ENCODE measurements around the gene DCP2. TPM values are rescaled to one million over a fixed set of nuclear protein-coding genes. Genes with fewer than 3 reads are reported as not detected.

The DCP2 gene
- total and polyA plus RNA-seq, 2 donors (not counting 1 experiment from before 2014, with no cell fraction given) = 7.9 to 19.5 TPM

DNA sequence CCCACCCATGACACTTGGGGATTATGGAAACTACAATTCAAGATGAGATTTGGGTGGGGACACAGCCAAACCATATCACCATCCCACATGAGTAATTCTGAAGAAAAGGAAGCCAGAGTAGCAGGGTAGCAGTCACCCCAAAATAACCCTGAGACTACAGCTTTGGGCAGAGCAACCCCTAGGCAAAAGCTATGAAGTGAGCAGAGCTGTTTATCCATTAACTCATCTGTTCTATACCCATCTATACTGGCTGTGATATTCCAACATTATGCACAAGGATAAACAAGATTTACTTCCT is 42.3 kb upstream of the DCP2 start:
- no peaks in the 10 kb centered on the region for H3K79me2 ChIP-seq (ENCODE audit: control insufficient read depth, insufficient read depth, low read length)
- H3K4me3 ChIP-seq (replicated peaks in 1 of 4; ENCODE audit: control extremely low read depth in 1 of 4, insufficient read depth in 1 of 4, low read depth in 3 of 4, low read length in 4 of 4) = no peak overlapping the region
- H4K20me1 ChIP-seq (ENCODE audit: control insufficient read depth, extremely low read depth, insufficient read depth, low read length) = no peaks in the 10 kb centered on the region
- no peak for DNase-seq (ENCODE audit: low read depth in 2 of 2)
- no peak overlapping the region for H3K27ac ChIP-seq (ENCODE audit: insufficient read depth, low read length)
- H3K36me3 ChIP-seq (ENCODE audit: control insufficient read depth, insufficient read depth, low read length) = no peaks in the 10 kb centered on the region
- no peak overlapping the region for H3K9ac ChIP-seq (ENCODE audit: insufficient read depth, low read length)
- no peak overlapping the region for H3K4me2 ChIP-seq (ENCODE audit: extremely low read depth, insufficient read depth, low read length)
- no peaks in the 10 kb centered on the region for H3K9me3 ChIP-seq (ENCODE audit: control insufficient read depth, insufficient read depth, low read depth, low read length)
- no peaks in the 10 kb centered on the region for H3K27me3 ChIP-seq (ENCODE audit: control insufficient read depth, insufficient read depth, low read length)
- no peak overlapping the region for H2AFZ ChIP-seq (ENCODE audit: low read length)
- TF ChIP-seq EZH2 (IDR thresholded peaks at IDR 0.05; ENCODE audit: low read length, missing control alignments) = no peak
- TF ChIP-seq, protein P1, sequence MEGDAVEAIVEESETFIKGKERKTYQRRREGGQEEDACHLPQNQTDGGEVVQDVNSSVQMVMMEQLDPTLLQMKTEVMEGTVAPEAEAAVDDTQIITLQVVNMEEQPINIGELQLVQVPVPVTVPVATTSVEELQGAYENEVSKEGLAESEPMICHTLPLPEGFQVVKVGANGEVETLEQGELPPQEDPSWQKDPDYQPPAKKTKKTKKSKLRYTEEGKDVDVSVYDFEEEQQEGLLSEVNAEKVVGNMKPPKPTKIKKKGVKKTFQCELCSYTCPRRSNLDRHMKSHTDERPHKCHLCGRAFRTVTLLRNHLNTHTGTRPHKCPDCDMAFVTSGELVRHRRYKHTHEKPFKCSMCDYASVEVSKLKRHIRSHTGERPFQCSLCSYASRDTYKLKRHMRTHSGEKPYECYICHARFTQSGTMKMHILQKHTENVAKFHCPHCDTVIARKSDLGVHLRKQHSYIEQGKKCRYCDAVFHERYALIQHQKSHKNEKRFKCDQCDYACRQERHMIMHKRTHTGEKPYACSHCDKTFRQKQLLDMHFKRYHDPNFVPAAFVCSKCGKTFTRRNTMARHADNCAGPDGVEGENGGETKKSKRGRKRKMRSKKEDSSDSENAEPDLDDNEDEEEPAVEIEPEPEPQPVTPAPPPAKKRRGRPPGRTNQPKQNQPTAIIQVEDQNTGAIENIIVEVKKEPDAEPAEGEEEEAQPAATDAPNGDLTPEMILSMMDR (conservative IDR thresholded peaks at IDR 0.05 in 1 of 2, IDR thresholded peaks at IDR 0.05 in 1 of 2; ENCODE audit: low read depth in 1 of 2, low read length in 2 of 2) = no peak
- peaks cover 14% of the 10 kb centered on the region for H3K4me1 ChIP-seq (ENCODE audit: control insufficient read depth, extremely low read depth, insufficient read depth, low read length)

DNA sequence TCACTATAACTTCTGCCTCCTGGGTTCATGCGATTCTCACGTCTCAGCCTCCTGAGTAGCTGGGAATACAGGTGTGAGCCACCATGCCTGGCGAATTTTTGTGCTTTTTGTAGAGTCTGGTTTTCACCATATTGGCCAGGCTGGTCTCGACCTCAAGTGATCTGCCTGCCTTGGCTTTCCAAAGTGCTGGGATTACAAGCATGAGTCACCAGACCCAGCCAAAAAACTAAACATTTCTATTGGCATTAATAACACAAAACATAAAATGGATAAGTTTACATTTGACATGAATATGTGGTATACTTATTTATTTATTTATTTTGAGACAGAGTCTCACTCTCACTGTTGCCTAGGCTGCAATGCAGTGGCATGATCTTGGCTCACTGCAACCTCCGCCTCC is 40.9 kb upstream of the DCP2 start:
- H3K4me1 ChIP-seq (ENCODE audit: control insufficient read depth, extremely low read depth, insufficient read depth, low read length) = peaks cover 14% of the 10 kb centered on the region
- no peak for TF ChIP-seq EZH2 (IDR thresholded peaks at IDR 0.05; ENCODE audit: low read length, missing control alignments)
- TF ChIP-seq, protein P1 (conservative IDR thresholded peaks at IDR 0.05 in 1 of 2, IDR thresholded peaks at IDR 0.05 in 1 of 2; ENCODE audit: low read depth in 1 of 2, low read length in 2 of 2) = no peak
- peak in 1 of 2 donors; percentile 54 for DNase-seq (ENCODE audit: low read depth in 2 of 2)
- no peak overlapping the region for H3K27ac ChIP-seq (ENCODE audit: insufficient read depth, low read length)
- H2AFZ ChIP-seq (ENCODE audit: low read length) = no peak overlapping the region
- H4K20me1 ChIP-seq (ENCODE audit: control insufficient read depth, extremely low read depth, insufficient read depth, low read length) = no peaks in the 10 kb centered on the region
- no peaks in the 10 kb centered on the region for H3K9me3 ChIP-seq (ENCODE audit: control insufficient read depth, insufficient read depth, low read depth, low read length)
- no peak overlapping the region for H3K4me2 ChIP-seq (ENCODE audit: extremely low read depth, insufficient read depth, low read length)
- no peaks in the 10 kb centered on the region for H3K36me3 ChIP-seq (ENCODE audit: control insufficient read depth, insufficient read depth, low read length)
- H3K79me2 ChIP-seq (ENCODE audit: control insufficient read depth, insufficient read depth, low read length) = no peaks in the 10 kb centered on the region
- H3K9ac ChIP-seq (ENCODE audit: insufficient read depth, low read length) = no peak overlapping the region
- H3K4me3 ChIP-seq (replicated peaks in 1 of 4; ENCODE audit: control extremely low read depth in 1 of 4, insufficient read depth in 1 of 4, low read depth in 3 of 4, low read length in 4 of 4) = no peak overlapping the region
- H3K27me3 ChIP-seq (ENCODE audit: control insufficient read depth, insufficient read depth, low read length) = no peaks in the 10 kb centered on the region

DNA sequence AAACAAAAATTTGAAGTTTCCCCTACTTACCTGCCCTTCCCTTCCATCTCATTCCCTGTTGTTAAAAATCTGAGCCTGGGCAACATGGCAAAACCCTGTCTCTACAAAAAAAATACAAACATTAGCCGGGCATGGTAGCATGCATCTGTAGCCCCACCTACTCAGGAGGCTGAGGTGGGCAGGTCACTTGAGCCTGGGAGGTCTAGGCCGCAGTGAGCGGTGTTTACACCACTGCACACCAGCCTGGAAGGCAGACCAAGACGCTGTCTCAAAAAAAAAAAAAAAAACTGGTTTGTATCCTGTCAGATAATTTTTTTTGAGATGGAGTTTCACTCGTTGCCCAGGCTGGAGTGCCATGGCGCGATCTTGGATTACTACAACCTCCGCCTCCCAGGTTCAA is 38.3 kb upstream of the DCP2 start:
- no peaks in the 10 kb centered on the region for H3K27me3 ChIP-seq (ENCODE audit: control insufficient read depth, insufficient read depth, low read length)
- H3K4me3 ChIP-seq (replicated peaks in 1 of 4; ENCODE audit: control extremely low read depth in 1 of 4, insufficient read depth in 1 of 4, low read depth in 3 of 4, low read length in 4 of 4) = no peak overlapping the region
- no peaks in the 10 kb centered on the region for H4K20me1 ChIP-seq (ENCODE audit: control insufficient read depth, extremely low read depth, insufficient read depth, low read length)
- H3K9me3 ChIP-seq (ENCODE audit: control insufficient read depth, insufficient read depth, low read depth, low read length) = no peaks in the 10 kb centered on the region
- DNase-seq (ENCODE audit: low read depth in 2 of 2) = no peak
- H3K36me3 ChIP-seq (ENCODE audit: control insufficient read depth, insufficient read depth, low read length) = no peaks in the 10 kb centered on the region
- no peak overlapping the region for H3K4me2 ChIP-seq (ENCODE audit: extremely low read depth, insufficient read depth, low read length)
- peaks cover 8% of the 10 kb centered on the region for H3K4me1 ChIP-seq (ENCODE audit: control insufficient read depth, extremely low read depth, insufficient read depth, low read length)
- no peaks in the 10 kb centered on the region for H3K79me2 ChIP-seq (ENCODE audit: control insufficient read depth, insufficient read depth, low read length)
- no peak overlapping the region for H2AFZ ChIP-seq (ENCODE audit: low read length)
- no peak overlapping the region for H3K27ac ChIP-seq (ENCODE audit: insufficient read depth, low read length)
- no peak overlapping the region for H3K9ac ChIP-seq (ENCODE audit: insufficient read depth, low read length)
- TF ChIP-seq EZH2 (IDR thresholded peaks at IDR 0.05; ENCODE audit: low read length, missing control alignments) = no peak
- TF ChIP-seq, protein P1 (conservative IDR thresholded peaks at IDR 0.05 in 1 of 2, IDR thresholded peaks at IDR 0.05 in 1 of 2; ENCODE audit: low read depth in 1 of 2, low read length in 2 of 2) = no peak

Measured in fibroblast of lung (primary cell).